ENCODE results near the gene RAI14.

GRCh38 chr5:34742061-34742460 is 85.9 kb downstream of the RAI14 start:
- TF ChIP-seq CTCF (conservative IDR thresholded peaks at IDR 0.05) = no peak
- no peak for TF ChIP-seq EZH2 (IDR thresholded peaks at IDR 0.05; ENCODE audit: low read depth)
